CD4-positive, alpha-beta T cell (primary cell): Measurements from ENCODE around the gene NOP56. TPM values are rescaled to one million over a fixed set of nuclear protein-coding genes. Genes with fewer than 3 reads are reported as not detected.

Source experiments
- ATAC-seq: fragments of 200-7000 bp; cut with Tn5 transposase; one replicate; pipeline ENCODE4 v1.10.0; 2022; ENCODE audit warnings: mild to moderate bottlenecking; ENCODE audit not compliant: poor library complexity
- CTCF ChIA-PET: fragments of 350-600 bp; sonication (Branson Sonifier 250); formaldehyde crosslinking; loops from one replicate; lab custom pipeline; 2021; ENCODE audit warnings: antibody characterized with exemption, inconsistent platforms; lab: Charles Lee
- POLR2A ChIA-PET: fragments of 350-600 bp; sonication (Branson Sonifier 250); formaldehyde crosslinking; loops from one replicate; lab custom pipeline; 2021; ENCODE audit warnings: antibody characterized with exemption, inconsistent platforms; lab: Charles Lee
- DNase-seq, 14 experiments: peaks; one replicate each; pipeline ENCODE4 v3.0.0-alpha.2; 2013 to 2020; ENCODE audit warnings: mixed read lengths in 2 of 14
- H3K27ac ChIP-seq, 2 donors: one replicate each; pipeline versions ENCODE4 v1.5.1 to v1.7.0; 2013; ENCODE audit warnings: low read length in 2 of 2, low read depth in 1 of 2, mild to moderate bottlenecking in 1 of 2
- H3K27me3 ChIP-seq, 2 experiments: 1 replicate in 1 of 2; 2 replicates in 1 of 2; pipeline versions ENCODE4 v1.6.1 to v1.7.0; 2013; ENCODE audit warnings: low read length in 2 of 2, control low read depth in 1 of 2, mild to moderate bottlenecking in 1 of 2, moderate library complexity in 1 of 2; ENCODE audit not compliant: insufficient read depth in 2 of 2, control insufficient read depth in 1 of 2
- H3K36me3 ChIP-seq: one replicate; pipeline ENCODE4 v1.6.1; 2013; ENCODE audit warnings: low read length, control low read depth; ENCODE audit not compliant: insufficient read depth
- H3K4me1 ChIP-seq: one replicate; pipeline ENCODE4 v1.6.1; 2013; ENCODE audit warnings: low read length, control low read depth; ENCODE audit not compliant: insufficient read depth
- H3K4me3 ChIP-seq: one replicate; pipeline ENCODE4 v1.5.1; 2013; ENCODE audit warnings: mild to moderate bottlenecking, low read length, moderate library complexity
- H3K9me3 ChIP-seq, 2 experiments: 1 replicate in 1 of 2; 2 replicates in 1 of 2; pipeline versions ENCODE4 v1.6.1 to v1.7.0; 2013; ENCODE audit warnings: low read length in 2 of 2, mild to moderate bottlenecking in 2 of 2, control low read depth in 1 of 2, moderate library complexity in 1 of 2; ENCODE audit not compliant: control insufficient read depth in 1 of 2, insufficient read depth in 1 of 2
- H3K27ac Mint-ChIP-seq: one replicate; pipeline ENCODE4 v1.8.0; 2020; ENCODE audit warnings: mixed read lengths
- H3K27me3 Mint-ChIP-seq: one replicate; pipeline ENCODE4 v1.8.0; 2021; ENCODE audit warnings: mixed read lengths
- H3K36me3 Mint-ChIP-seq: one replicate; pipeline ENCODE4 v1.8.0; 2021; ENCODE audit warnings: low read depth, mixed read lengths
- H3K4me1 Mint-ChIP-seq: one replicate; pipeline ENCODE4 v1.8.0; 2021; ENCODE audit warnings: low read depth, mixed read lengths
- H3K4me3 Mint-ChIP-seq: one replicate; pipeline ENCODE4 v1.8.0; 2020; ENCODE audit warnings: mild to moderate bottlenecking, mixed read lengths
- H3K9me3 Mint-ChIP-seq: one replicate; pipeline ENCODE4 v1.8.0; 2020; ENCODE audit warnings: mixed read lengths
- intact Hi-C, 2 experiments: fragments of 100-400 bp; cut with DNase I in 1 of 2; cut with micrococcal nuclease in 1 of 2; formaldehyde crosslinking; loops; one replicate each; pipeline versions ENCODE4 v1.15.1 to v1.9.0; 2023 to 2025; cut with DNase I, micrococcal nuclease
- total RNA-seq, 174 experiments: library from RNA in 2 of 174; stranded (reverse) in 2 of 174; gene quantifications; one replicate each; pipeline ENCODE4 v1.2.3 and lab custom pipeline; 2021 to 2026
- TF ChIP-seq, protein P1 (sequence below): fragments of 200-600 bp; IDR thresholded peaks from one replicate; pipeline ENCODE4 v1.8.0; 2022; ENCODE audit warnings: antibody characterized with exemption, mild to moderate bottlenecking

Gene NOP56
- total RNA-seq, 2 experiments from 2014 or later: 261 to 262 TPM

DNA sequence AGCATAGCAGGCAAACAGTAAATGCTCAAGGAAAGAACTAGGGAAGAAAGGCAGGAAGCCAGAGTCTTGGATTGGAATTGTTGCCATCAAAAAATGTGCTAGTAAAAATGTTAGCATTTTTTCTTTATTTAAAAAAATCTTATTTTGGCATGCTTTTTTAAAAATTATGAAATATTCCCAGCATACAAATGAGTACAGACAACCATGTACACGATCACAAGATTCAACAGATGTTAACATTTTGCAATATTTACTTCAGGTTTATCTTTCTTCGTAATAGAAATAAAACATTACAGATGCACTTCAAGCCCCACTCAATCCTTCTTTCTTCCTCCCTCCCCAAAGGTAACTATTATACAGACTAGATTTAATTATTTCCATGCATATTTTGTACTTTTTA is 27.4 kb upstream of the NOP56 start:
- POLR2A ChIA-PET: no interaction called here
- Histone ChIP-seq H3K4me3 (no peak overlapping the region), H3K36me3 (no peaks in the 10 kb centered on the region), H3K9me3 (peaks cover 0 to 4% of the 10 kb centered on the region in 2 experiments), H3K27me3 (no peaks in the 10 kb centered on the region), H3K27ac (no peak overlapping the region), H3K4me1 (no peaks in the 10 kb centered on the region)
- intact Hi-C loops: no loop called here
- Mint-ChIP-seq H3K27ac (no peak overlapping the region), H3K4me3 (no peak overlapping the region), H3K27me3 (peaks cover 31% of the 10 kb centered on the region), H3K4me1 (no peaks in the 10 kb centered on the region), H3K9me3 (no peaks in the 10 kb centered on the region), H3K36me3 (no peaks in the 10 kb centered on the region)
- DNase-seq (no peak), ATAC-seq (no peak)
- CTCF ChIA-PET: no interaction called here
- TF ChIP-seq, protein P1, sequence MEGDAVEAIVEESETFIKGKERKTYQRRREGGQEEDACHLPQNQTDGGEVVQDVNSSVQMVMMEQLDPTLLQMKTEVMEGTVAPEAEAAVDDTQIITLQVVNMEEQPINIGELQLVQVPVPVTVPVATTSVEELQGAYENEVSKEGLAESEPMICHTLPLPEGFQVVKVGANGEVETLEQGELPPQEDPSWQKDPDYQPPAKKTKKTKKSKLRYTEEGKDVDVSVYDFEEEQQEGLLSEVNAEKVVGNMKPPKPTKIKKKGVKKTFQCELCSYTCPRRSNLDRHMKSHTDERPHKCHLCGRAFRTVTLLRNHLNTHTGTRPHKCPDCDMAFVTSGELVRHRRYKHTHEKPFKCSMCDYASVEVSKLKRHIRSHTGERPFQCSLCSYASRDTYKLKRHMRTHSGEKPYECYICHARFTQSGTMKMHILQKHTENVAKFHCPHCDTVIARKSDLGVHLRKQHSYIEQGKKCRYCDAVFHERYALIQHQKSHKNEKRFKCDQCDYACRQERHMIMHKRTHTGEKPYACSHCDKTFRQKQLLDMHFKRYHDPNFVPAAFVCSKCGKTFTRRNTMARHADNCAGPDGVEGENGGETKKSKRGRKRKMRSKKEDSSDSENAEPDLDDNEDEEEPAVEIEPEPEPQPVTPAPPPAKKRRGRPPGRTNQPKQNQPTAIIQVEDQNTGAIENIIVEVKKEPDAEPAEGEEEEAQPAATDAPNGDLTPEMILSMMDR: no peak

DNA sequence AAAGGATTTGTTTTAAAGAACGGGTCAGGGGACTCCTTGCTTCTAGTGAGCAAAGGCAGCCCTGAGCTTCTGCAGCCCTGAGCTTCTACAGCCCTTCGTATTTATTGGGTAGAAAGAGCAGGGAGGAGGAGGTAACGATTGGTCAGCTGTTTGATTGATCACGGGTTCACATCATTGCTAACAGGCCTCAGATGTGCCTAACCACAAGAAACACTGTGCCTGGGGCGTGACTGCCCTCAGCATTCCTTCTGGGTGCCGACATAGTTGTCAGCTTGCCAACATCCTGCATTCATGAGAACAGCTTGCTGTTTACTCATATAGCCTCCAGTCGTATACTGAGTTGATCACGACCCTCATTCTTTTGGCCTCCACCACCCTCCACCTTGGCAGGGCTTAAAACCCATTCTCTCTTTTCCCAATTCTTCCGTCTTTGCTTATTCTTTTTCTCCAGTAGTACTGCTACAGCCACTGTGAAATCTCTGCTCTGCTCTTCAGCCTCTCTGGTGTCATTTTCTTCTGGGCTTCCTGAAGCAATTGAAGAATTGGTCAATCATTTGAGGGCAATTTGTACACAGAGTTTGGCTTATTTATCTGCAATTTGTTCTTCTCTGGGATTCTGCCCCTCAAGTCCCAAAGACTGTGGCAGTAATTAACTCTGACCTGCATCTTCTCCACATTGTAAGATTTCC is 25.4 kb upstream of the NOP56 start:
- Mint-ChIP-seq H3K9me3 (peaks cover 9% of the 10 kb centered on the region), H3K27ac (no peak overlapping the region), H3K4me1 (no peaks in the 10 kb centered on the region), H3K27me3 (peaks cover 30% of the 10 kb centered on the region), H3K4me3 (no peak overlapping the region), H3K36me3 (no peaks in the 10 kb centered on the region)
- intact Hi-C loops: no loop called here
- TF ChIP-seq, protein P1: no peak
- Histone ChIP-seq H3K36me3 (no peaks in the 10 kb centered on the region), H3K4me1 (no peaks in the 10 kb centered on the region), H3K27ac (no peak overlapping the region), H3K4me3 (no peak overlapping the region), H3K27me3 (peaks cover 0 to 4% of the 10 kb centered on the region in 2 experiments), H3K9me3 (peaks cover 0 to 4% of the 10 kb centered on the region in 2 experiments)
- ChIA-PET POLR2A (no interaction called here), CTCF (no interaction called here)
- DNase-seq (no peak), ATAC-seq (no peak)

DNA sequence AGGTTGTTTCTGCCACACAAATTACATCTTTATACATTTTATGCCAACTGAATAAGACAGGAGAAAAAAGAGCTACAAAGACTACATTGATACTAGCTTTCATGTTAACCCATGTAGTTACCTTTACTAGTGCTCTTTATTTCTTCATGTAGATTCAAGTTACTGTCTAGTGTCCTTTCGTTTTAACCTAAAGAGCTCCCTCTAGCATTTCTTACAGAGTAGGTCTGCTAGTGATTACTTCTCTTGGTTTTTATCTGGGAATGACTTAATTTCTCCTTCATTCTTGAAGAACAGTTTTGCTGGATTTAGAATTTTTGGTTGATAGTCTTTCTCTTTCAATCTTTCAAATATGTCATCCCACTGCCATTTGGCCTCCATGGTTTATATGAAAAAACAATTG is 21.2 kb upstream of the NOP56 start:
- no peak for DNase-seq
- Histone ChIP-seq H3K9me3 (peaks cover 0 to under 1% of the 10 kb centered on the region in 2 experiments), H3K4me1 (peaks cover under 1% of the 10 kb centered on the region), H3K27ac (no peak overlapping the region), H3K4me3 (no peak overlapping the region), H3K36me3 (no peaks in the 10 kb centered on the region), H3K27me3 (peaks cover 4 to 8% of the 10 kb centered on the region in 2 experiments)
- Mint-ChIP-seq H3K4me3 (no peak overlapping the region), H3K27ac (no peak overlapping the region), H3K9me3 (peaks cover 9% of the 10 kb centered on the region), H3K36me3 (no peaks in the 10 kb centered on the region), H3K4me1 (no peaks in the 10 kb centered on the region), H3K27me3 (peaks cover 38% of the 10 kb centered on the region)
- no peak for ATAC-seq
- TF ChIP-seq, protein P1: no peak
- POLR2A ChIA-PET: no interaction called here
- CTCF ChIA-PET: no interaction called here
- intact Hi-C loops: no loop called here
